HepG2 (cell line): ENCODE results near the gene NTM. TPM values are rescaled to one million over a fixed set of nuclear protein-coding genes. Genes with fewer than 3 reads are reported as not detected.

Experiments used
- ATAC-seq: fragments of 200-7000 bp; cut with Tn5 transposase; 3 replicates; pipeline ENCODE4 v1.9.1; 2020; ENCODE audit warnings: mild to moderate bottlenecking, moderate library complexity
- BruUV-seq: library from RNA; stranded (reverse); fragments of 400-500 nt; replicated peaks from 2 replicates; lab custom pipeline; 2021; lab: Mats Ljungman, UMichigan
- CTCF ChIA-PET: fragments of 300-600 bp; formaldehyde crosslinking; extraction: SDS; loops from one replicate; lab custom pipeline; 2021; ENCODE audit warnings: low total read pairs, inconsistent platforms, low intra/inter-chr PET ratio; lab: Yijun Ruan, JAX
- POLR2A ChIA-PET: fragments of 350-600 bp; sonication (Branson Sonifier 250); formaldehyde crosslinking; loops from one replicate; lab custom pipeline; 2020; ENCODE audit warnings: antibody characterized with exemption, inconsistent platforms; lab: Yijun Ruan, JAX
- DNase-seq: peaks from one replicate; pipeline ENCODE4 v3.0.0-alpha.2; 2015; ENCODE audit warnings: low spot score
- FAIRE-seq: peaks from 3 replicates; lab custom pipeline; 2011; peaks lifted over from hg19 to GRCh38; lab: Jason Lieb, UNC
- H2AFZ ChIP-seq: one replicate; pipeline ENCODE4 v1.6.1; 2011; ENCODE audit warnings: low read length, inconsistent platforms
- H3K27ac ChIP-seq: fragments of 300-600 bp; 3 replicates; pipeline ENCODE4 v1.8.0; 2011; ENCODE audit warnings: mixed run types, mild to moderate bottlenecking, mixed read lengths, low read length, inconsistent platforms; ENCODE audit not compliant: insufficient read depth; ENCODE audit errors: extremely low read length
- H3K27me3 ChIP-seq, 2 experiments: fragments of 200-600 bp in 1 of 2; 2 replicates in 1 of 2; 3 replicates in 1 of 2; pipeline versions ENCODE4 v1.6.0 to v1.8.0; 2011; ENCODE audit warnings: low read length in 2 of 2, mild to moderate bottlenecking in 2 of 2, moderate library complexity in 2 of 2, inconsistent platforms in 1 of 2; ENCODE audit not compliant: insufficient read depth in 2 of 2, control insufficient read depth in 1 of 2
- H3K36me3 ChIP-seq, 2 experiments: fragments of 200-600 bp in 1 of 2; replicated peaks in 1 of 2; 2 replicates in 1 of 2; 3 replicates in 1 of 2; pipeline versions ENCODE4 v1.5.1 to v1.8.0; 2011; ENCODE audit warnings: low read length in 2 of 2, inconsistent platforms in 1 of 2; ENCODE audit not compliant: insufficient read depth in 2 of 2, control insufficient read depth in 1 of 2
- H3K4me1 ChIP-seq: 2 replicates; pipeline ENCODE4 v1.5.1; 2012; ENCODE audit warnings: low read length, inconsistent platforms; ENCODE audit not compliant: insufficient read depth
- H3K4me2 ChIP-seq: 2 replicates; pipeline ENCODE4 v1.6.0; 2011; ENCODE audit warnings: low read depth, low read length, inconsistent platforms
- H3K4me3 ChIP-seq, 3 experiments: fragments of 200-600 bp in 1 of 3; sonication (generic), shearing (Covaris generic) in 1 of 3; replicated peaks in 1 of 3; 2 replicates each; pipeline ENCODE4 v1.5.1; 2011 to 2016; ENCODE audit warnings: low read length in 3 of 3, inconsistent platforms in 2 of 3, low read depth in 2 of 3, mild to moderate bottlenecking in 2 of 3, control low read depth in 1 of 3, mixed read lengths in 1 of 3; ENCODE audit not compliant: insufficient read depth in 1 of 3
- H3K79me2 ChIP-seq: one replicate; pipeline ENCODE4 v1.6.1; 2011; ENCODE audit warnings: low read length, inconsistent platforms; ENCODE audit not compliant: insufficient read depth
- H3K9ac ChIP-seq: 2 replicates; pipeline ENCODE4 v1.6.0; 2011; ENCODE audit warnings: mild to moderate bottlenecking, low read depth, low read length, inconsistent platforms; ENCODE audit not compliant: insufficient read depth
- H3K9me3 ChIP-seq: 2 replicates; pipeline ENCODE4 v1.5.1; 2012; ENCODE audit warnings: mild to moderate bottlenecking, low read length
- H4K20me1 ChIP-seq: 2 replicates; pipeline ENCODE4 v1.6.0; 2011; ENCODE audit warnings: inconsistent platforms, mild to moderate bottlenecking, low read length, moderate library complexity; ENCODE audit not compliant: insufficient read depth
- ATF7-NPFF ChIP-seq: sonication (generic); formaldehyde crosslinking; IDR thresholded peaks from 2 replicates; pipeline ENCODE4 v1.8.1; 2023; ENCODE audit warnings: mild to moderate bottlenecking, low read depth, missing genetic modification reagents, moderate library complexity
- DPF2 ChIP-seq: sonication (generic); formaldehyde crosslinking; IDR thresholded peaks from 2 replicates; pipeline ENCODE4 v1.4.0; 2020; ENCODE audit warnings: mild to moderate bottlenecking, low read depth, missing genetic modification reagents, borderline replicate concordance
- GZF1 ChIP-seq: sonication (generic); formaldehyde crosslinking; IDR thresholded peaks from 2 replicates; pipeline ENCODE4 v1.5.1; 2020; ENCODE audit warnings: mild to moderate bottlenecking, missing genetic modification reagents
- HMG20B ChIP-seq: conservative IDR thresholded peaks from 2 replicates; pipeline ENCODE4 v1.6.1; 2016; ENCODE audit warnings: missing genetic modification reagents, missing compliant biosample characterization
- KDM4B ChIP-seq: sonication (generic); formaldehyde crosslinking; IDR thresholded peaks from 2 replicates; pipeline ENCODE4 v1.4.0; 2020; ENCODE audit warnings: missing genetic modification reagents
- KLF11 ChIP-seq: IDR thresholded peaks from 2 replicates; pipeline ENCODE4 v1.6.1; 2016; ENCODE audit warnings: missing compliant biosample characterization
- MAFF ChIP-seq: IDR thresholded peaks from 2 replicates; pipeline ENCODE4 v1.6.1; 2011; ENCODE audit warnings: low read depth, low read length, improper control_type of control experiment
- MIXL1 ChIP-seq: IDR thresholded peaks from 2 replicates; pipeline ENCODE4 v1.6.1; 2016
- MTF1 ChIP-seq: sonication (generic); formaldehyde crosslinking; IDR thresholded peaks from 2 replicates; pipeline ENCODE4 v1.5.0; 2020; ENCODE audit warnings: missing genetic modification reagents
- NBN ChIP-seq: fragments of 450-650 bp; conservative IDR thresholded peaks from 2 replicates; pipeline ENCODE4 v1.6.1; 2017
- NR0B2 ChIP-seq: sonication (generic); formaldehyde crosslinking; IDR thresholded peaks from 2 replicates; pipeline ENCODE4 v1.4.0; 2020; ENCODE audit warnings: mild to moderate bottlenecking, missing genetic modification reagents
- ZFP62 ChIP-seq: sonication (generic); formaldehyde crosslinking; IDR thresholded peaks from 2 replicates; pipeline ENCODE4 v1.4.0; 2020; ENCODE audit warnings: missing genetic modification reagents
- ZNF251 ChIP-seq: sonication (generic); formaldehyde crosslinking; IDR thresholded peaks from 2 replicates; pipeline ENCODE4 v1.9.0; 2021; ENCODE audit warnings: mild to moderate bottlenecking, missing genetic modification reagents
- ZNF383 ChIP-seq: sonication (generic); formaldehyde crosslinking; IDR thresholded peaks from 2 replicates; pipeline ENCODE4 v1.4.0; 2020; ENCODE audit warnings: missing genetic modification reagents, mild to moderate bottlenecking, borderline replicate concordance
- ZNF644 ChIP-seq: IDR thresholded peaks from 2 replicates; pipeline ENCODE4 v1.6.1; 2016; ENCODE audit warnings: low read depth
- ZNF652 ChIP-seq: IDR thresholded peaks from 2 replicates; pipeline ENCODE4 v1.6.1; 2016; ENCODE audit warnings: low read depth, borderline replicate concordance
- ZNF770 ChIP-seq: sonication (generic); formaldehyde crosslinking; IDR thresholded peaks from 2 replicates; pipeline ENCODE4 v1.5.0; 2020; ENCODE audit warnings: mild to moderate bottlenecking, missing genetic modification reagents
- WGBS: methylation state at CpG from one replicate; pipeline ENCODE4 v1.1.6; 2017; ENCODE audit warnings: low lambda C conversion rate; 5-methylcytosine and 5-hydroxymethylcytosine counted together
- in situ Hi-C: cut with HindIII; loops from 2 replicates; pipeline ENCODE4 v1.10.0; 2017; ENCODE audit warnings: low pct_unique_long_range_greater_than_20kb; ENCODE audit not compliant: extremely low pct_ligation_motif_present
- intact Hi-C: fragments of 100-400 bp; cut with micrococcal nuclease; formaldehyde crosslinking; loops from one replicate; pipeline ENCODE4 v1.10.0; 2022; ENCODE audit not compliant: unreplicated experiment
- polyA plus RNA-seq, 8 experiments: library from polyadenylated mRNA; depleted of rRNA in 3 of 8; stranded (reverse) in 7 of 8; unstranded in 1 of 8; fragments of >200 nt; fragmentation: Illumina TruSeq in 4 of 8; extraction: Trizol in 4 of 8; gene quantifications; 2 replicates each; pipeline versions ENCODE4 v1.2.1 to v1.2.3, GENCODE V29; 2011 to 2016; ENCODE audit warnings: low read depth in 4 of 8, missing spikeins in 1 of 8, mixed read lengths in 1 of 8; ENCODE audit not compliant: insufficient read depth in 1 of 8
- total RNA-seq, 5 experiments: library from RNA; depleted of rRNA; stranded (reverse); fragments of >200 nt; fragmentation: Illumina TruSeq; extraction: Trizol; gene quantifications; 2 replicates each; pipeline ENCODE4 v1.2.3, GENCODE V29; 2016; ENCODE audit warnings: low read depth in 1 of 5

Gene NTM
- total and polyA plus RNA-seq, 2 of the 13 experiments (the other 11 are each of a cell fraction or from before 2014, with no cell fraction given), result not detected

GRCh38 chr11:132284048-132284447, 913.6 kb downstream of the NTM start (continued):
- no peak for TF ChIP-seq ZNF770
- TF ChIP-seq ZNF644 (CRISPR knock-in tag), result no peak
- TF ChIP-seq ZNF652 (CRISPR knock-in tag), result no peak
- no peak for TF ChIP-seq MIXL1
- no peak for TF ChIP-seq KDM4B

- Histone ChIP-seq H3K27me3 (no peaks in the 10 kb centered on the region), H2AFZ (no peak overlapping the region), H3K9ac (no peak overlapping the region), H3K36me3 (no peaks in the 10 kb centered on the region), H3K27ac (no peak overlapping the region), H3K4me1 (no peaks in the 10 kb centered on the region), H4K20me1 (no peaks in the 10 kb centered on the region), H3K79me2 (no peaks in the 10 kb centered on the region), H3K4me2 (no peak overlapping the region), H3K9me3 (no peaks in the 10 kb centered on the region), H3K4me3 (no peak overlapping the region)
- ChIA-PET POLR2A (no interaction called here), CTCF (no interaction called here)
- no peak for DNase-seq
- no peak for ATAC-seq
- no peak for FAIRE-seq
- 16% methylated on average over 8 of the region's 11 CpGs for WGBS
- TF ChIP-seq NBN (no peak), GZF1 (CRISPR knock-in tag) (no peak), ZFP62 (CRISPR knock-in tag) (no peak), ZNF251 (CRISPR knock-in tag) (no peak), ATF7-NPFF (CRISPR knock-in tag) (no peak), ZNF383 (no peak), HMG20B (CRISPR knock-in tag) (no peak), DPF2 (CRISPR knock-in tag) (no peak), MAFF (no peak), KLF11 (no peak), MTF1 (no peak), NR0B2 (CRISPR knock-in tag) (no peak)
- intact Hi-C loops, result no loop called here
- no TSS peak for BruUV-seq
- in situ Hi-C loops, result no loop called here
These were observed 914.2 kb downstream of the NTM start for GRCh38 chr11:132284611-132285010.
